Stimulated activated CD8-positive, alpha-beta memory T cell treated with anti-CD3 and anti-CD28 coated beads, Interleukin-12 subunit alpha, Interleukin-12 subunit beta, amount 100 ng/mL, for 1 hour (primary cell): ENCODE measurements around the gene UQCR10.
A peak's percentile ranks its signal among the peaks of the same experiment; 100 is the strongest.

Experiments
- DNase-seq: peaks from one replicate; pipeline ENCODE4 v3.0.0-alpha.2; 2020; ENCODE audit warnings: low read depth

UQCR10 gene

DNA sequence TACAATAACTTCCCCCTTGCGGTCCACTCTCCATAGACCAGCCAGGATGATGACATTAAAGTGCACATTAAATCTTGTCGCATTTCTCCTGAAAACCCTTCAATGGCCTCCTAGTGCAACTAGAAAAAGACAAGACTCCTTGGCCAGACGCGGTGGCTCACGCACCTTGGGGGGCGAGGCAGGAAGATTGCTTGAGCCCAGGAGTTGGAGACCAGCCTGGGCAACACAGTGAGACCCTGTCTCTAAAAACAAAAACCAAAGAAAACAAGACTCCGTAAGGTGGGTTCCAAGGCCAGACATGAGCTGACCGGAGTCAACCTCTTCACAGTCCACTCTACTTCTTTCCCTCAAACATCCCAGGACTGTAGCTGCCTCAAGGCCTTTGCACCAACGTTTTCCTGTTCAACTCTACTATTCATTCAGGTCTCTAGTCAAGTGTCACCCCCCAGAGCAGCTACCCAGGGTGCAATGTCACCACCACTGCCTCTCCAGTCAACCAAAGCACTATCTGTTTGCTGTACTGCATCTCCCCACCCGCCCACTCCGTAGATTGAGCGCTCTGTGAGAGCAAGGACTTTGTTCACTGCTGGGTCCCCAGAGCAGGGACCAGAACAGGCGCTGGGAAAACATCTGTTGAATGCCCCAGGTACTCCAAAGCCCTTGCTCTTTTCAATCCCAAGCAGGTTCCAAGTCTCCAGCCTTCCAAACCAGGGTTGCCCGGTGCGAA is 1.1 kb upstream of the UQCR10 start:
- peak; percentile 6 for DNase-seq

- peak; percentile 84 for DNase-seq
These were observed 468 bp upstream of the UQCR10 start, which contains the start of gene ZMAT5 for GRCh38 chr22:29766632-29767170. Gene ZMAT5, minus strand, starts transcription at chr22:29767007. Its CDS starts 18,463 bp downstream, at chr22:29748544.

DNA sequence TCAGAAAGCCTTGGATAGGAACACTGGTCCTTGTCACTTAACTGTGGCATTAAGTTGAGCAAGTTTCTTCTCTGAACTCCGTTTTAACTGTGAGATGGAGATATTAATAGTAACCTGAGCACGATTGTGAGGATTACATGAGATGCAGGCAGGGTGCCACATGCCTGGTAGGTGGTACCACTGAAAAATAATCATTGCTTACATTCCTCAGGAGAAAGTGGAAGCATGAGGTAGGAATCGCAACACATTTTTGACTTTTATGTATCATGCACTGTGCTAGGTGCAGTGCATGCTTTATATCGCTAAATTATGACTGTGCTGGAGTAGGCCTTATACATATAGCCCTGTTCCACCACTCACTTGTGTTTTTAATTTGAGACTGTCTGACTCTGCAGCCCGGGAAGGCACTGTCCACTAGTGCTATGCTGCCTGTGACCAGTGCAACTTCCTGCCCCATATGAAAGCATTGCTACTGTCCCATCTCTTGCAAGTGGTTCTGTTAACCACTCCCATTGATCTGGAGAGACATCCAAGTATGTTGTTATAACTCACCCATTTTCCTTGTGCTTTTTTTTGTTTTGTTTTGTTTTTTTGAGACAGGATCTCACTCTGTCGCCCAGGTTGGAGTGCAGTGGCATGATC is 1.0 kb downstream of the UQCR10 start:
- no peak for DNase-seq

- DNase-seq, result no peak
These were observed 2.7 kb downstream of the UQCR10 start for GRCh38 chr22:29769723-29770321.

DNA sequence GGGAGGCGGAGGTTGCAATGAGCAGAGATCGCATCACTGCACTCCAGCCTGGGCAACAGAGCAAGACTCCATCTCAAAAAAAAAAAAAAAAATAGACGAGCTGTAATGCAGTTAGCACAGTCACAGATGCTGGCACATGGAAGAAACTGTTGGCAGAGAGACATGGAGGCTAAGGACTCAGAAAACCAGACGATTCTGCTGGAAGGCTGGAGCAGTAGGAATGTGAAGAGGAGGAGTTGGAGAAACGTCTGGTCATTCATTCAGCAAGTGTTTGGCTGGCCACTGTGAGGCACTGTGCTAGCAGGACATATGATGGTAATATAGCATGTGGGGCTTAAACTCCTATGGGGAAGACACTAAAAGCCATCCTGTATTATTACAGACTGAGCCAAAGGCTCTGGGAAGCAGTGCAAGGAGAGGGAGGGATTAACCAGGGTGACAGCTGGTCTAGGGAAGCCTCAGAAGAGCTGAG is 5.0 kb downstream of the UQCR10 start:
- no peak for DNase-seq

DNA sequence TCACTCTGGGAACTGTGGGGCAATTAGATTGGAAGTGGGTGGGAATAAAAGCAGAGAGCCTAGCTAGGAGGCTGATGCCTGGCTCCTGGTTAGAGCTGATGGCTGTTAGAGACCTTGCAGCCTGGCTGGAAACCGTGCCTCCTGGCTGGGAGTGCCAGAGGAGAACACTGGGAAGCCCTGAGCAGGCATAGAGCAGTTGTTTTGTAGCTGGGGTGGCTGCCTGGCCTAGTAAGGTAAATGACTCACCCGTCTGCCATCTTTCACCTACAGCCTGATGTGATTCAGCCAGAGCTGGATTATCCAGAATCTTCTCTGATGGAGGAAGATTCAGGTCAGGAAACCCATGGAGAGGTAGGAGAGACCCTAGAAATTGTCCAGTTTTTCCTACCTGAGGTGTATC is 6.1 kb downstream of the UQCR10 start:
- DNase-seq, result no peak

GRCh38 chr22:29780220-29780619 is 13.1 kb downstream of the UQCR10 start:
- no peak for DNase-seq

GRCh38 chr22:29780748-29781676 is 13.8 kb downstream of the UQCR10 start:
- DNase-seq, result no peak

- no peak for DNase-seq
These were observed 15.1 kb downstream of the UQCR10 start for GRCh38 chr22:29782061-29782845.

DNA sequence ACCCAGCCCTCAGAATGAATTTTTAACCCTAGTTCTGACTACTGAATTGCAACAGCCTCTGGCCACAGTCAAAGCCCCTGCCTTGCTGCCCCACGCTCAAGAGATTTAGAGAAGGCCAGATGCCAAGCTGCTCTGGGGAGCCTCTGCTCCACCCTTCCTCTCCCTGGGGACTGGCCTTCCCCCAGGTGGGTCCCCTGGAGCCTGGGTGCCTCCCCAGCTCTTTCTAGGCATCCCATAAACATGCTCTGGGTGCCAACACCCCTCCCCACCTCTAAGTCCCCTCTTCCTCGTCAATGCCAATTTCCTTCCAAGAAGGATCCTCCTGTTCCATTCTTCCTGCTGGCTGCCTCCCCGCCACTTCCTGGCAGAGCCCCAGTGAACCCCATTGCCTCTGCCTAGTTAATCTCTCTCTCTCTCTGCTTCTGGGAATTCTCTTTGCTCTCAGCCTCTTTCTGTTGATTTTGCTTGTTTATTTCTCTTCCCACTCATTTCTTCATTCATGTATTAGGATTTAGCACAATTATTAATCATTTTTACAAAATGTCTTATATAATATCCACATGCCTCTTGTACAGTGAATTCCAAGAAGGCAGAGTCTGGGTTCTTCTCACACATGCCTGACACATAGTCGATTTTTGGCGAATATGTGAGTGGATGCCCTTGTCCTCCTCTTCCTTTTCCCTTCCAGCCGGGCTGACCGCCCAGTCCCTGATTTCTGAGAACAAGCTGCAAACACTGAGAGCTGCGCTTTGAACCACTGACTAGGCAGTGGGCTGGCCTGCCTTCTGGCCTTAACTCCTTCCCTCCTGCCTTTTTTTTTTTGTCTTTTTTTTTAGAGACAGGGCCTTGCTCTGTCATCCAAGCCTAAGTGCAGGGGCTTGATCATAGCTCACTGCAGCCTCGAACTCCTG is 17.5 kb downstream of the UQCR10 start:
- no peak for DNase-seq

DNA sequence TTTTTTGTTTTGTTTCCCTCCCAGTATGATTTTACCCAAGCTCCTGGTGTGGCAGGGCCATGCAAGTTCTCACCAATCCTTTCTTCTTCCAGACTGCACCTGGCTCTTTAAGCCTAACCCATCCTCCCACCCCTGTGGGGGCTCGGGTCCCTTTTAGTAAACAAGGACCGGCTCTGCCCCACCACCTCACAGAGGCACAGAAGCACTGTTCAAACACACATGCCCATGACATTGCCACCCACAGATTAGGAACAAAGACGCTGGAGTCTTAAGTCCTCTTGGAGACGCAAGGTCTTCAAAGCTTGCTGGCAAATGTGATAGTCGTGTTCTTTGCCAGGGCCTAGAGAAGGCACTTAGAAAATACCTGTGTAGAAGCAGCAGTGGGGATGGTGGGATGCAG is 18.9 kb downstream of the UQCR10 start:
- DNase-seq, result no peak

GRCh38 chr22:29787371-29787980 is 20.3 kb downstream of the UQCR10 start:
- DNase-seq, result no peak

DNA sequence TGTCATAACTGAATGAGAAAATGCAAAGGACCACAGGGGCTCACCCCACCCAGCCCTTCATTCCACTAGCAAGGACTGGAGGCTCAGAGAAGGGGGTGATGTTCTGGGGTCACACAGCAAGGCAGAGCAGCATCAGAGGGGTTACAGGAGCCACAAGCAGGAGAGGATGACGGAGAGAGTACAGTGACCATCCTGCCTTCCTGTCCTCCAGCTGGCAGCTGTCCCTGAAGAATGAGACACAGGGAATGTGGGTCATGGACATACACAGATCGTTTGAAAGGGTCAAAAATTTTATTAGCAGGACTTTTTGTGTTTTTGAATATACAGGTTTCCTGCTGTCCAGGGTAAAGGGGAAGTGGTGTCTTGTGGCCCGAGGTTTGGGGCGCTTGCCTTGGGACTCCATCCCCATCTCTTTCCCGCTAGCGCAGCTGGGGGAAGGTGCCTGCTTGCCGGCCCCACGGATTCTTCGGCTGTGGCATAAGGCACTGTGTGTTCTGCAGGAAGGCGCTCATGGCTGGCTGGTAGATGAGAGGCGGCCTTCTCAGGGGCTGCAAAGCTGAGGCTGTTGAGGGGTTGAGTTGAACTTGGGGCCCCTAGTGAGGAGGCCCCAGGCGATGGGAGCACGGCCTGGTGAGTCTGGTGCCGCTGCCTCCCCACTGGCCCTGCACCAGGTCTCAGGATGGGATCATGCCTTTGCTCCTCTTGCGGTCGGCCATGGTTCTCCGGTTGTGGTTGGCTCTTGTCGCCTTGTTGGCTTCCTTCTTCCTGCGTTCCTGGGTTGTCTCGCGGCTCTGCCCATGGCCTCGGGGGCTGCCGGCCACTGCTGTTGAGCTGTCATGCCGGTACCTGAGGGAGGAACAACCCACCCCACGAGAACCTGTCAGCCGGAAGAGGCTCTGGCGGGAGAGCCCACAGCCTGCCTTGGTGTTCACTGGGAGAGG is 21.4 kb downstream of the UQCR10 start:
- DNase-seq, result no peak

- no peak for DNase-seq
These were observed 22.9 kb downstream of the UQCR10 start for GRCh38 chr22:29790061-29790460.

GRCh38 chr22:29793396-29793795 is 26.2 kb downstream of the UQCR10 start:
- DNase-seq, result no peak

DNA sequence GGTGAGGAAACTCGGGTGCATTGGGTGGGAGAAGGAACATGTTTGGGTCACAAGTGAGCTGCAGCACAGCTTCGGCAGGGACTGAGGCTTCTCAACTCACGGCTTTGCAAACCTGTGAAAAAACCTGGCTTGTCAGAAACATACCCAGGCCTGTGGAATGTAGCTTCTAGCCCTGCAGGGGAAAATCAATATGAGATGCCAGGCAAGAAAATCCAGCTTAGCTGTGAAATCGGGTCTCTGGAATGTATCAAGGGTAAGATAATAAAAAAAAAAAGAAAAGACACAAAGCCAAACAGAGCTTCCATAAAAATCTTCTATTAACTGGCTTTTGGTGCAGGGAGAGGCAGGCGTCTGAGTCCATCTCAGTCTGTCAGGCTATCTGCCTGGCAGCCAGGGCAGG is 28.5 kb downstream of the UQCR10 start:
- DNase-seq, result no peak

DNA sequence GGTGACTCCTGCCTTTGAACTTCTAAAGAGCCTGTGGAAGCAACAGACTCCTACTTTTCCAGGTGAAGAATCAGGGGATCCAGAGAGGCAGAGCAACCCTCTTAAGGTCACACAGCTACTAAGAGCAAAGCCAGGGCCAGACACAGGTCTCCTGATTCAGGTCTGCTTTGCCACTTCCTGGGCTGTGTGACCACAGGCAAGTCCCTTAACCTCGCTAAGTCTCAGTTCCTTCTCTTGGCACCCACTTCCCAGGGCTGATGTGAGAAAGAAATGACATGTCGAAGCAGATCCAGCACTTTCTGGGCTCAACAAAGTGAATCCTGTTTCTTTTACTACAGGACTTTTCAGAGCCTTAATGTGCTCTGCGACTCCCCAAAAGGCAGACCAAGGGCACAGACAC is 30.2 kb downstream of the UQCR10 start:
- DNase-seq, result no peak

GRCh38 chr22:29798318-29798717 is 31.1 kb downstream of the UQCR10 start:
- DNase-seq, result no peak
